OCI-LY3 (cell line): ENCODE results near the gene HSPG2.

Experiments used
- CTCF ChIP-seq: fragments of 200-600, 300-600 bp; sonication (generic); IDR thresholded peaks from 2 replicates; pipeline ENCODE4 v1.5.1; 2014; ENCODE audit warnings: antibody characterized with exemption, low read length, low read depth
- EZH2phosphoT487 ChIP-seq: fragments of 200-600 bp; shearing (Covaris generic); IDR thresholded peaks from 2 replicates; pipeline ENCODE4 v1.6.1; 2018; ENCODE audit warnings: antibody characterized with exemption, mixed run types, low read depth

GRCh38 chr1:21836010-21836409, 101.1 kb downstream of the HSPG2 start:
- TF ChIP-seq CTCF (no peak), EZH2phosphoT487 (no peak)
